A549 (cell line): ENCODE measurements around the gene CHN1. TPM values are rescaled to one million over a fixed set of nuclear protein-coding genes. Genes with fewer than 3 reads are reported as not detected.

Experiments used
- ATAC-seq, 2 experiments: fragments of 200-7000 bp in 1 of 2; fragments of >200 bp in 1 of 2; cut with Nextera tagmentation in 1 of 2; cut with Tn5 transposase in 1 of 2; 3 replicates each; pipeline versions ENCODE4 v1.8.0 to v1.9.1; 2018 to 2020; ENCODE audit warnings: mild to moderate bottlenecking in 1 of 2, moderate library complexity in 1 of 2
- CTCF ChIA-PET: fragments of 300-600 bp; sonication (Branson Sonifier 250); formaldehyde crosslinking; extraction: SDS; loops from one replicate; lab custom pipeline; 2021; ENCODE audit warnings: antibody characterized with exemption, inconsistent platforms; lab: Yijun Ruan, JAX
- POLR2A ChIA-PET: fragments of 350-600 bp; formaldehyde crosslinking; extraction: SDS; loops from one replicate; lab custom pipeline; 2021; ENCODE audit warnings: antibody characterized with exemption, inconsistent platforms; lab: Yijun Ruan, JAX
- DNase-seq, 2 experiments: peaks; one replicate each; pipeline versions ENCODE4 v3.0.0 to v3.0.0-alpha.2; 2011 to 2016; ENCODE audit warnings: low read depth in 1 of 2, low spot score in 1 of 2
- FAIRE-seq: peaks from 2 replicates; lab custom pipeline; 2011; peaks lifted over from hg19 to GRCh38; lab: Jason Lieb, UNC
- H3K27ac ChIP-seq, 2 experiments: fragments of >200 bp; sonication (Bioruptor Twin); formaldehyde crosslinking; 3 replicates each; pipeline ENCODE4 v1.5.1; 2016 to 2017
- H3K4me1 ChIP-seq: fragments of >200 bp; sonication (Bioruptor Twin); formaldehyde crosslinking; 3 replicates; pipeline ENCODE4 v1.6.1; 2016
- H3K4me2 ChIP-seq: fragments of >200 bp; sonication (Bioruptor Twin); formaldehyde crosslinking; 3 replicates; pipeline ENCODE4 v1.6.1; 2016
- H3K4me3 ChIP-seq: fragments of >200 bp; sonication (Bioruptor Twin); formaldehyde crosslinking; 3 replicates; pipeline ENCODE4 v1.5.1; 2016
- H3K9me3 ChIP-seq: fragments of >200 bp; sonication (Bioruptor Twin); formaldehyde crosslinking; 3 replicates; pipeline ENCODE4 v1.6.1; 2016
- ATOH8 ChIP-seq: fragments of 250-450 bp; sonication (Bioruptor Pico); IDR thresholded peaks from 2 replicates; pipeline ENCODE4 v1.5.0; 2020; ENCODE audit warnings: low read depth, mild to moderate bottlenecking, moderate library complexity
- BCL3 ChIP-seq: fragments of >200 bp; sonication (Bioruptor Twin); formaldehyde crosslinking; IDR thresholded peaks from 3 replicates; pipeline ENCODE4 v1.6.1; 2016
- BHLHE40 ChIP-seq: IDR thresholded peaks from 2 replicates; pipeline ENCODE4 v1.6.1; 2012; ENCODE audit warnings: low read depth, low read length, inconsistent platforms
- CEBPB ChIP-seq, 2 experiments: fragments of >200 bp in 1 of 2; sonication (Bioruptor Twin) in 1 of 2; formaldehyde crosslinking in 1 of 2; IDR thresholded peaks; 2 replicates each; pipeline ENCODE4 v1.6.1; 2012 to 2016
- CHD2 ChIP-seq: fragments of 150-350 bp; IDR thresholded peaks from 2 replicates; pipeline ENCODE4 v1.6.1; 2014; ENCODE audit warnings: low read length; ENCODE audit not compliant: partially characterized antibody
- EHF ChIP-seq: fragments of 250-450 bp; sonication (Bioruptor Pico); IDR thresholded peaks from 2 replicates; pipeline ENCODE4 v1.5.0; 2020; ENCODE audit warnings: mild to moderate bottlenecking
- FOSL2 ChIP-seq, 2 experiments: fragments of 450-650 bp in 1 of 2; fragments of >200 bp in 1 of 2; sonication (Bioruptor Twin) in 1 of 2; formaldehyde crosslinking; IDR thresholded peaks; 2 replicates each; pipeline versions ENCODE4 v1.5.0 to v1.6.1; 2016 to 2020; ENCODE audit warnings: mild to moderate bottlenecking in 1 of 2, moderate library complexity in 1 of 2
- GATA3 ChIP-seq: IDR thresholded peaks from 2 replicates; pipeline ENCODE4 v1.6.1; 2012; ENCODE audit warnings: borderline replicate concordance
- MAZ ChIP-seq: fragments of 150-350 bp; IDR thresholded peaks from 2 replicates; pipeline ENCODE4 v1.6.1; 2014; ENCODE audit warnings: antibody characterized with exemption, low read depth, low read length, borderline replicate concordance
- NR3C1 ChIP-seq: fragments of >200 bp; sonication (Bioruptor Twin); formaldehyde crosslinking; IDR thresholded peaks from 3 replicates; pipeline ENCODE4 v1.6.1; 2017
- PBX3 ChIP-seq: IDR thresholded peaks from 2 replicates; pipeline ENCODE4 v1.6.1; 2012
- PHF8 ChIP-seq: fragments of 200-600 bp; sonication (generic); IDR thresholded peaks from 2 replicates; pipeline ENCODE4 v1.6.1; 2016; ENCODE audit warnings: low read depth, mild to moderate bottlenecking, antibody characterized with exemption, moderate library complexity, borderline replicate concordance
- RARB ChIP-seq: fragments of 250-450 bp; sonication (Bioruptor Pico); IDR thresholded peaks from 2 replicates; pipeline ENCODE4 v1.8.0; 2021; ENCODE audit warnings: mild to moderate bottlenecking, moderate library complexity
- RCOR1 ChIP-seq: fragments of 150-350 bp; IDR thresholded peaks from 2 replicates; pipeline ENCODE4 v1.6.1; 2014; ENCODE audit warnings: antibody characterized with exemption, low read length, low read depth
- RFX5 ChIP-seq: fragments of 450-650 bp; IDR thresholded peaks from 2 replicates; pipeline ENCODE4 v1.7.1; 2014; ENCODE audit warnings: antibody characterized with exemption, mild to moderate bottlenecking, moderate library complexity
- RNF2 ChIP-seq: fragments of 200-600 bp; sonication (generic); IDR thresholded peaks from 2 replicates; pipeline ENCODE4 v1.6.1; 2016; ENCODE audit warnings: low read depth, mild to moderate bottlenecking, antibody characterized with exemption, moderate library complexity, borderline replicate concordance
- SREBF2 ChIP-seq: fragments of 450-650 bp; IDR thresholded peaks from 2 replicates; pipeline ENCODE4 v1.6.1; 2014; ENCODE audit warnings: mild to moderate bottlenecking, moderate library complexity
- USF2 ChIP-seq: fragments of 450-650 bp; IDR thresholded peaks from 2 replicates; pipeline ENCODE4 v1.6.1; 2014; ENCODE audit warnings: antibody characterized with exemption
- WGBS: methylation state at CpG from one replicate; pipeline ENCODE4 v1.1.6; 2017; ENCODE audit errors: missing lambda C conversion rate; 5-methylcytosine and 5-hydroxymethylcytosine counted together
- polyA plus RNA-seq, 4 experiments: library from polyadenylated mRNA; depleted of rRNA in 3 of 4; stranded (reverse); fragments of >200 nt; fragmentation: RNase III in 1 of 4; extraction: RNeasy Plus Mini Kit Qiagen cat#74134 plus additional on column Dnase treatment in 1 of 4; gene quantifications; 2 replicates in 3 of 4; 3 replicates in 1 of 4; pipeline ENCODE4 v1.2.3, GENCODE V29; 2011 to 2017
- TF ChIP-seq, protein P1 (sequence below): fragments of 250-450 bp; sonication (Bioruptor Pico); IDR thresholded peaks from 2 replicates; pipeline ENCODE4 v1.5.0; 2021; ENCODE audit warnings: mild to moderate bottlenecking, moderate library complexity, borderline replicate concordance
- TF ChIP-seq, protein P2 (sequence below): IDR thresholded peaks from 2 replicates; pipeline ENCODE4 v1.6.1; 2012; ENCODE audit warnings: low read depth, borderline replicate concordance
- TF ChIP-seq, protein P3 (sequence below): fragments of >200 bp; sonication (Bioruptor Twin); formaldehyde crosslinking; IDR thresholded peaks from 2 replicates; pipeline ENCODE4 v1.6.1; 2016

Gene CHN1
- polyA plus RNA-seq, 2 of the 4 experiments (the other 2 are of a cell fraction): 20.9 to 46.6 TPM

- CTCF ChIA-PET: interaction anchor here (0.6 to 1.1 kb wide), 4 partner anchors 240 to 318 kb away, joined by 3 to 5 read pairs (median 3); no protein-coding TSS in a partner anchor
- ATAC-seq: no peak
Measured at GRCh38 chr2:175011505-175011904, 6.3 kb upstream of the CHN1 start.

DNA sequence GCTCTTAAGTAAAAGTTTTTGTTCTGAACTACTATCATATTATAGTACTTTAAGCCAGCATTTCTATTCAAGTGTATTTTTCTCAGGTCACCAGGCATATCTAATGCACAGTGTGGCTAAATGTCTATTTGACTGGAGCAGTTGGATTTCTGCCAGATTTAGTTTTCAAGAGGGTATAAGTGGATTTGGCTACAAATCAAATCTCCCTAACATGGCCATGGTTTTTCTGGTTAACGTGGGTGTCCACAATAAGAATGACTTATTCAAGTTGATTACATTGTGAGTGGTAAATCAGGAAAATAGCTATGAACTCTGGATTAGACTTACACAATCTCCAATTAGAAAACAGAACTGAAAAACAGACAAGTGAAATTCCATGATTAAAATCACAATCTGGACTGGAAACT, 5.7 kb upstream of the CHN1 start:
- POLR2A ChIA-PET: no interaction called here
- no peak overlapping the region for H3K4me3 ChIP-seq
- H3K4me1 ChIP-seq: peaks cover 5% of the 10 kb centered on the region; the same call in 2 of the 3 replicates
- H3K9me3 ChIP-seq: no peaks in the 10 kb centered on the region
- 79% methylated on average over 1 of the region's 1 CpG for WGBS
- FAIRE-seq: no peak
- no peak for DNase-seq
- CTCF ChIA-PET: interaction anchor here (1.0 to 1.1 kb wide), 3 partner anchors 240 to 314 kb away, joined by 3 read pairs; no protein-coding TSS in a partner anchor
- TF ChIP-seq SREBF2: no peak
- no peak for TF ChIP-seq PBX3
- no peak for TF ChIP-seq GATA3
- no peak for TF ChIP-seq RARB
- TF ChIP-seq USF2: no peak
- no peak overlapping the region for H3K27ac ChIP-seq
- ATAC-seq: no peak
- no peak overlapping the region for H3K4me2 ChIP-seq

More at GRCh38 chr2:175011505-175011904, 6.3 kb upstream of the CHN1 start:
- WGBS: 33% methylated on average over 1 of the region's 1 CpG
- no peak overlapping the region for H3K4me2 ChIP-seq
- H3K9me3 ChIP-seq: no peaks in the 10 kb centered on the region
- TF ChIP-seq RNF2 (no peak), EHF (CRISPR knock-in tag) (no peak), ATOH8 (CRISPR knock-in tag) (no peak), BHLHE40 (no peak), CHD2 (no peak), MAZ (no peak), RFX5 (no peak)
- TF ChIP-seq, protein P1, sequence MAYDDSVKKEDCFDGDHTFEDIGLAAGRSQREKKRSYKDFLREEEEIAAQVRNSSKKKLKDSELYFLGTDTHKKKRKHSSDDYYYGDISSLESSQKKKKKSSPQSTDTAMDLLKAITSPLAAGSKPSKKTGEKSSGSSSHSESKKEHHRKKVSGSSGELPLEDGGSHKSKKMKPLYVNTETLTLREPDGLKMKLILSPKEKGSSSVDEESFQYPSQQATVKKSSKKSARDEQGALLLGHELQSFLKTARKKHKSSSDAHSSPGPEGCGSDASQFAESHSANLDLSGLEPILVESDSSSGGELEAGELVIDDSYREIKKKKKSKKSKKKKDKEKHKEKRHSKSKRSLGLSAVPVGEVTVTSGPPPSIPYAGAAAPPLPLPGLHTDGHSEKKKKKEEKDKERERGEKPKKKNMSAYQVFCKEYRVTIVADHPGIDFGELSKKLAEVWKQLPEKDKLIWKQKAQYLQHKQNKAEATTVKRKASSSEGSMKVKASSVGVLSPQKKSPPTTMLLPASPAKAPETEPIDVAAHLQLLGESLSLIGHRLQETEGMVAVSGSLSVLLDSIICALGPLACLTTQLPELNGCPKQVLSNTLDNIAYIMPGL (CRISPR knock-in tag): no peak
- TF ChIP-seq, all 56 proteins: peak for 0
- DNase-seq (no peak), FAIRE-seq (no peak)
- Histone ChIP-seq H3K27ac (no peak overlapping the region), H3K4me1 (no peaks in the 10 kb centered on the region), H3K4me3 (no peak overlapping the region)
- POLR2A ChIA-PET: no interaction called here

GRCh38 chr2:175009917-175010621, 4.9 kb upstream of the CHN1 start:
- H3K4me2 ChIP-seq: no peak overlapping the region
- ATAC-seq: no peak
- POLR2A ChIA-PET: interaction anchor here (0.6 kb wide), 1 partner anchor 238 kb away, joined by 3 read pairs; no protein-coding TSS in a partner anchor
- no peak overlapping the region for H3K4me3 ChIP-seq
- CTCF ChIA-PET: no interaction called here
- no peak overlapping the region for H3K27ac ChIP-seq
- no peak for FAIRE-seq
- 93% methylated on average over 3 of the region's 3 CpGs for WGBS
- H3K4me1 ChIP-seq: peaks cover 6% of the 10 kb centered on the region; the same call in 2 of the 3 replicates
- no peaks in the 10 kb centered on the region for H3K9me3 ChIP-seq
- DNase-seq: no peak
- TF ChIP-seq, protein P2, sequence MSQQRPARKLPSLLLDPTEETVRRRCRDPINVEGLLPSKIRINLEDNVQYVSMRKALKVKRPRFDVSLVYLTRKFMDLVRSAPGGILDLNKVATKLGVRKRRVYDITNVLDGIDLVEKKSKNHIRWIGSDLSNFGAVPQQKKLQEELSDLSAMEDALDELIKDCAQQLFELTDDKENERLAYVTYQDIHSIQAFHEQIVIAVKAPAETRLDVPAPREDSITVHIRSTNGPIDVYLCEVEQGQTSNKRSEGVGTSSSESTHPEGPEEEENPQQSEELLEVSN: no peak
- TF ChIP-seq, protein P3, sequence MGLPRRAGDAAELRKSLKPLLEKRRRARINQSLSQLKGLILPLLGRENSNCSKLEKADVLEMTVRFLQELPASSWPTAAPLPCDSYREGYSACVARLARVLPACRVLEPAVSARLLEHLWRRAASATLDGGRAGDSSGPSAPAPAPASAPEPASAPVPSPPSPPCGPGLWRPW: no peak
- TF ChIP-seq NR3C1 (no peak), BCL3 (no peak), PHF8 (no peak), RCOR1 (no peak), CEBPB (IDR thresholded peaks at IDR 0.05) (no peak), ATOH8 (CRISPR knock-in tag) (no peak), FOSL2 (IDR thresholded peaks at IDR 0.05) (no peak), FOSL2 (CRISPR knock-in tag; IDR thresholded peaks at IDR 0.05) (no peak)
- TF ChIP-seq, protein P1 (CRISPR knock-in tag): no peak
